NOMO-1 (cell line): ENCODE results near the gene MICAL1.
A peak's percentile ranks its signal among the peaks of the same experiment; 100 is the strongest.

Source experiments
- DNase-seq, 2 experiments: peaks; one replicate each; lab custom pipeline; 2025; ENCODE audit not compliant: unreplicated experiment in 2 of 2; lab: John Stamatoyannopoulos, UW

Gene MICAL1

GRCh38 chr6:109436041-109436440, 19.5 kb downstream of the MICAL1 start:
- peak in 1 of 2 experiments; percentile 29 for DNase-seq

GRCh38 chr6:109434456-109434855, 21.1 kb downstream of the MICAL1 start:
- peak in 1 of 2 experiments; percentile 10 for DNase-seq

GRCh38 chr6:109429496-109429895, 26.1 kb downstream of the MICAL1 start:
- no peak for DNase-seq

GRCh38 chr6:109428889-109429477, 26.6 kb downstream of the MICAL1 start:
- no peak for DNase-seq

- DNase-seq, result no peak
These were observed 30.6 kb downstream of the MICAL1 start for GRCh38 chr6:109424946-109425345.

GRCh38 chr6:109421184-109421583, 34.4 kb downstream of the MICAL1 start:
- no peak for DNase-seq

GRCh38 chr6:109420751-109421150, 34.8 kb downstream of the MICAL1 start:
- no peak for DNase-seq

- DNase-seq, result no peak
These were observed 37.9 kb downstream of the MICAL1 start for GRCh38 chr6:109417646-109418045.

- DNase-seq, result no peak
These were observed 44.5 kb downstream of the MICAL1 start for GRCh38 chr6:109411034-109411433.

- DNase-seq, result no peak
These were observed 49.4 kb downstream of the MICAL1 start for GRCh38 chr6:109406196-109406595.

GRCh38 chr6:109397020-109397419, 58.6 kb downstream of the MICAL1 start:
- peak in 1 of 2 experiments; percentile 68 for DNase-seq

- DNase-seq, result peak in 1 of 2 experiments; percentile 66
These were observed 59.4 kb downstream of the MICAL1 start for GRCh38 chr6:109396046-109396718.
